Measurements from ENCODE around the gene DCAF16. TPM values are rescaled to one million over a fixed set of nuclear protein-coding genes. Genes with fewer than 3 reads are reported as not detected.
A peak's percentile ranks its signal among the peaks of the same experiment; 100 is the strongest.

Gene DCAF16
- total RNA-seq, 4 donors from 2014 or later, result 31.5 to 45.1 (median 33.9) TPM

GRCh38 chr4:17771284-17771908 lies 39.2 kb downstream of the DCAF16 start:
- Histone ChIP-seq H3K4me3 (no peak overlapping the region), H3K36me3 (no peaks in the 10 kb centered on the region), H3K4me1 (no peaks in the 10 kb centered on the region), H3K9me3 (no peaks in the 10 kb centered on the region), H3K27ac (peak overlapping the region; percentile 23), H3K27me3 (no peaks in the 10 kb centered on the region)
- WGBS, result 35% methylated on average over 8 of the region's 8 CpGs
- DNase-seq (ENCODE audit: low spot score in 2 of 2), result no peak
- TF ChIP-seq POLR2A (IDR thresholded peaks at IDR 0.05) (no peak), EP300 (IDR thresholded peaks at IDR 0.05) (no peak), POLR2AphosphoS5 (IDR thresholded peaks at IDR 0.05) (no peak), CTCF (IDR thresholded peaks at IDR 0.05) (no peak)

GRCh38 chr4:17770845-17771244 lies 39.7 kb downstream of the DCAF16 start:
- Histone ChIP-seq H3K4me3 (no peak overlapping the region), H3K27me3 (no peaks in the 10 kb centered on the region), H3K36me3 (no peaks in the 10 kb centered on the region), H3K4me1 (no peaks in the 10 kb centered on the region), H3K9me3 (no peaks in the 10 kb centered on the region), H3K27ac (peak overlapping the region; percentile 23)
- no peak for TF ChIP-seq EP300 (IDR thresholded peaks at IDR 0.05)
- no peak for TF ChIP-seq CTCF (IDR thresholded peaks at IDR 0.05)
- no peak for TF ChIP-seq POLR2AphosphoS5 (IDR thresholded peaks at IDR 0.05)
- TF ChIP-seq POLR2A (IDR thresholded peaks at IDR 0.05), result no peak
- DNase-seq (ENCODE audit: low spot score in 2 of 2), result no peak
- 56% methylated on average over 4 of the region's 4 CpGs for WGBS

GRCh38 chr4:17769406-17770174 lies 41.0 kb downstream of the DCAF16 start:
- no peak for DNase-seq (ENCODE audit: low spot score in 2 of 2)
- no peaks in the 10 kb centered on the region for H3K4me1 ChIP-seq
- H3K9me3 ChIP-seq, result no peaks in the 10 kb centered on the region
- WGBS, result 55% methylated on average over 8 of the region's 8 CpGs
- TF ChIP-seq CTCF (IDR thresholded peaks at IDR 0.05) (no peak), POLR2AphosphoS5 (IDR thresholded peaks at IDR 0.05) (no peak), EP300 (IDR thresholded peaks at IDR 0.05) (no peak), POLR2A (IDR thresholded peaks at IDR 0.05) (no peak)
- no peak overlapping the region for H3K4me3 ChIP-seq
- H3K36me3 ChIP-seq, result no peaks in the 10 kb centered on the region
- H3K27ac ChIP-seq, result no peak overlapping the region
- H3K27me3 ChIP-seq, result no peaks in the 10 kb centered on the region

DNA sequence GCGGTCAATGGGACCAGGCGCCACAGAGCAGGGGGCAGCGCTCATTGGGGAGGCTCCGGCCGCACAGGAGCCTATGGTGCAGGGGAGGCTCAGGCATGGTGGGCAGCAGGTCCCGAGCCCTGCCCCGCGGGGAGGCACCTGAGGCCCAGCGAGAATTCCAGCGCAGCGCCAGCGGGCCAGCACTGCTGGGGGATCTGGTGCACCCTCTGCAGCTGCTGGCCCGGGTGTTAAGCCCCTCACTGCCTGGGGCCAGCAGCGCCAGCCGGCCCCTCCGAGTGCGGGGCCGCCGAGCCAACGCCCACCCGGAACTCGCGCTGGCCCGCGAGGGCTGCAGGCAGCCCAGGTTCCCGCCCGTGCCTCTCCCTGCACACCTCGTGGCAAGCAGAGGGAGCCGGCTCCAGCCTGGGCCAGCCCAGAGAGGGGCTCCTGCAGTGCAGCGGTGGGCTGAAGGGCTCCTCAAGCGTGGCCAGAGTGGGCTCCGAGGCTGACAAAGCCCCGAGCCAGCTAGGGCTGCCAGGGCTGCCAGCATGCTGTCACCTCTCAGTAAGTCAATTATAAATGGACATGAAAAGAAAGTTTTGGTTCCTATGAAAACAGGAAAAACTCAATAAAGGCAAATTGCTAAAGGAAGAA lies 43.6 kb downstream of the DCAF16 start:
- no peak overlapping the region for H3K4me3 ChIP-seq
- no peaks in the 10 kb centered on the region for H3K9me3 ChIP-seq
- DNase-seq (ENCODE audit: low spot score in 2 of 2), result no peak
- no peak for TF ChIP-seq POLR2A (IDR thresholded peaks at IDR 0.05)
- no peak for TF ChIP-seq POLR2AphosphoS5 (IDR thresholded peaks at IDR 0.05)
- TF ChIP-seq EP300 (IDR thresholded peaks at IDR 0.05), result no peak
- no peak for TF ChIP-seq CTCF (IDR thresholded peaks at IDR 0.05)
- H3K4me1 ChIP-seq, result no peaks in the 10 kb centered on the region
- no peaks in the 10 kb centered on the region for H3K36me3 ChIP-seq
- no peaks in the 10 kb centered on the region for H3K27me3 ChIP-seq
- no peak overlapping the region for H3K27ac ChIP-seq
- 100% methylated on average over 1 of the region's 33 CpGs for WGBS

All from suprapubic skin (tissue), 4 donors.